GM23248 (cell line): ENCODE measurements around the gene AAMP. TPM values are rescaled to one million over a fixed set of nuclear protein-coding genes. Genes with fewer than 3 reads are reported as not detected.

Experiments used
- DNase-seq: peaks from one replicate; pipeline ENCODE4 v3.0.0-alpha.2; 2015
- H2AFZ ChIP-seq: fragments of 200-600 bp; sonication (generic); 2 replicates; pipeline ENCODE4 v1.6.1; 2016; ENCODE audit warnings: antibody characterized with exemption
- H3F3A ChIP-seq: fragments of 200-600 bp; sonication (generic); 2 replicates; pipeline ENCODE4 v1.6.1; 2016; ENCODE audit warnings: mild to moderate bottlenecking, antibody characterized with exemption, mixed run types; ENCODE audit not compliant: insufficient read depth
- H3K27ac ChIP-seq: fragments of 200-600 bp; sonication (generic); 2 replicates; pipeline ENCODE4 v1.5.1; 2016; ENCODE audit warnings: mild to moderate bottlenecking
- H3K27me3 ChIP-seq: fragments of 200-600 bp; sonication (generic); replicated peaks from 2 replicates; pipeline ENCODE4 v1.6.1; 2016; ENCODE audit warnings: mild to moderate bottlenecking; ENCODE audit not compliant: insufficient read depth
- H3K36me3 ChIP-seq: fragments of 200-600 bp; sonication (generic); 2 replicates; pipeline ENCODE4 v1.6.1; 2016; ENCODE audit warnings: low read depth, mild to moderate bottlenecking
- H3K4me1 ChIP-seq: fragments of 200-600 bp; sonication (generic); 2 replicates; pipeline ENCODE4 v1.6.1; 2016; ENCODE audit warnings: mild to moderate bottlenecking; ENCODE audit not compliant: insufficient read depth
- H3K4me2 ChIP-seq: fragments of 200-600 bp; sonication (generic); one replicate; pipeline ENCODE4 v1.6.1; 2016; ENCODE audit warnings: mild to moderate bottlenecking; ENCODE audit not compliant: unreplicated experiment
- H3K4me3 ChIP-seq: fragments of 200-600 bp; sonication (generic); 2 replicates; pipeline ENCODE4 v1.5.1; 2016; ENCODE audit warnings: mild to moderate bottlenecking
- H3K79me2 ChIP-seq: fragments of 200-600 bp; sonication (generic); 2 replicates; pipeline ENCODE4 v1.6.1; 2016; ENCODE audit warnings: mild to moderate bottlenecking; ENCODE audit not compliant: insufficient read depth
- H3K9ac ChIP-seq: fragments of 200-600 bp; sonication (generic); 2 replicates; pipeline ENCODE4 v1.6.1; 2016; ENCODE audit warnings: mild to moderate bottlenecking
- H3K9me2 ChIP-seq: fragments of 200-600 bp; sonication (generic); 2 replicates; pipeline ENCODE4 v1.6.1; 2016; ENCODE audit warnings: mixed run types, mild to moderate bottlenecking, moderate library complexity; ENCODE audit not compliant: insufficient read depth
- H3K9me3 ChIP-seq: fragments of 200-600 bp; sonication (generic); one replicate; pipeline ENCODE4 v1.6.1; 2017; ENCODE audit warnings: low read depth
- H4K20me1 ChIP-seq: fragments of 200-600 bp; sonication (generic); 2 replicates; pipeline ENCODE4 v1.6.0; 2016; ENCODE audit not compliant: insufficient read depth
- EZH2 ChIP-seq: fragments of 200-600 bp; sonication (generic); IDR thresholded peaks from 2 replicates; pipeline ENCODE4 v1.6.1; 2018; ENCODE audit warnings: antibody characterized with exemption, mild to moderate bottlenecking; ENCODE audit not compliant: insufficient read depth, poor library complexity, severe bottlenecking
- EZH2phosphoT487 ChIP-seq: fragments of 200-600 bp; sonication (generic); IDR thresholded peaks from 2 replicates; pipeline ENCODE4 v1.6.1; 2018; ENCODE audit warnings: antibody characterized with exemption, moderate library complexity, mild to moderate bottlenecking, low read depth; ENCODE audit not compliant: insufficient read depth
- WGBS, 2 experiments: methylation state at CpG; one replicate each; pipeline ENCODE4 v1.1.6; 2015 to 2017; ENCODE audit warnings: low lambda C conversion rate in 2 of 2, low coverage in 1 of 2; ENCODE audit errors: missing lambda C conversion rate in 2 of 2; 5-methylcytosine and 5-hydroxymethylcytosine counted together
- in situ Hi-C: fragments of 300-500 bp; cut with MboI; formaldehyde crosslinking; loops from 2 replicates; pipeline ENCODE4 v1.15.0; 2020
- polyA plus RNA-seq: library from polyadenylated mRNA; unstranded; fragments of >200 nt; fragmentation: Nextera tagmentation; extraction: Ambion mirVana; gene quantifications from 2 replicates; pipeline ENCODE4 v1.2.1, GENCODE V29; 2016
- total RNA-seq: library from RNA; depleted of rRNA; stranded (reverse); fragments of >200 nt; shearing (Covaris generic); gene quantifications from 2 replicates; pipeline ENCODE4 v1.2.3, GENCODE V29; 2014

The AAMP gene
- total and polyA plus RNA-seq, 2 experiments from 2014 or later = 114 to 117 TPM

DNA sequence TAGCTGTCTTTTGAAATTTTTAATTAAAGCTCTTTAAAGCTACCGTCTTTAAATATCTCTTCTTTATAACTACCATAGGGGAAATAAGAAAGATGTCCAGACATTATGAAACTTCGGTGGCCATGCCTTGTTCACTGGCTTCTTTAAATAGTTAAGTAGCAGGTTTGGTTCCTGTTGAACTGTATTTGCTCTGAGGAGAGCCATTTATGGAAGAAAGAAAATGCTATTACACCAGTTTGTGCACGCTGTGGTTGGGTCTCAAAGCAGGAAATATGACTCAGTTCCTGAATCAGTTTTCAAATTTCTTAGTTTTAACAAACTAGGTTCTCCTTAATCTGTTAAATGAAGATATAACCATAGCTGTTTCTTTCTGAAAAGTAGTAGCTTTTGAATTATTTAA lies 40.7 kb downstream of the AAMP start:
- peaks cover 91% of the 10 kb centered on the region for H3K79me2 ChIP-seq
- no peak for TF ChIP-seq EZH2
- no peak for TF ChIP-seq EZH2phosphoT487
- no peaks in the 10 kb centered on the region for H3K9me3 ChIP-seq
- H3K4me1 ChIP-seq = peaks cover 46% of the 10 kb centered on the region
- H3K9ac ChIP-seq = 0 out of 2 replicates have a peak overlapping the region, but pooled peaks have one; percentile 7
- H4K20me1 ChIP-seq = peaks cover 10% of the 10 kb centered on the region
- no peaks in the 10 kb centered on the region for H3K27me3 ChIP-seq
- peak overlapping the region; percentile 29 for H3K4me3 ChIP-seq
- peak overlapping the region; percentile 57 for H3K27ac ChIP-seq
- 6 to 15% methylated on average over 3 of the region's 3 CpGs for WGBS, 2 experiments
- peak; percentile 84 for DNase-seq
- no peaks in the 10 kb centered on the region for H3K9me2 ChIP-seq
- in situ Hi-C loops = no loop called here
- H3F3A ChIP-seq = peaks cover 81% of the 10 kb centered on the region
- peak overlapping the region; percentile 74 for H3K4me2 ChIP-seq
- no peak overlapping the region for H2AFZ ChIP-seq
- H3K36me3 ChIP-seq = peaks cover 77% of the 10 kb centered on the region

- peak overlapping the region; percentile 57 for H3K27ac ChIP-seq
- H3K36me3 ChIP-seq = peaks cover 74% of the 10 kb centered on the region
- H3K9me2 ChIP-seq = no peaks in the 10 kb centered on the region
- TF ChIP-seq EZH2phosphoT487 (no peak), EZH2 (no peak)
- in situ Hi-C loops = no loop called here
- WGBS, 2 experiments = 97 to 99% methylated on average over 6 of the region's 6 CpGs
- H3K4me2 ChIP-seq = peak overlapping the region; percentile 74
- H3K4me1 ChIP-seq = peaks cover 53% of the 10 kb centered on the region
- H4K20me1 ChIP-seq = peaks cover 16% of the 10 kb centered on the region
- H3F3A ChIP-seq = peaks cover 84% of the 10 kb centered on the region
- no peaks in the 10 kb centered on the region for H3K27me3 ChIP-seq
- peaks cover 91% of the 10 kb centered on the region for H3K79me2 ChIP-seq
- no peak overlapping the region for H2AFZ ChIP-seq
- peak overlapping the region; percentile 29 for H3K4me3 ChIP-seq
- H3K9ac ChIP-seq = no peak overlapping the region
- H3K9me3 ChIP-seq = no peaks in the 10 kb centered on the region
- DNase-seq = no peak
Observed at GRCh38 chr2:218228366-218229090, 41.4 kb downstream of the AAMP start.

DNA sequence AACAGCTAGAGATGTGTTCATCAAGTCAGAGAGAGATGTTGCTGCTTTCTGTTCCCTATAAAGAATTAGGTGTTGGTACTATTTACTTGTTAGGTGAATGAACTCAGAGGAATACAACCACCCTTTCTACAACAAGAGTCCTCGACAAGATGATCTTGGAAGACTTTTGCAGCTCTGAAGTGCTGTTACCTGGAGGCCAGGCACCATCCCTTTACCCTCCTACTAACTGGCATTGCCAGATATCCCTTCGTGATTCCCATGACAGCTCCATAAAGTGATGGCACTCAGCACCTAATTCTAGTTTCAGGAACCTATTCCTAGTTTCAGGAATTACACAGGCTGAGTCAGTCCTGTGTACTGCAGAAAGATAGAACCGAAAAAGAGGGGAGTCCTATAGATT lies 43.0 kb downstream of the AAMP start:
- Histone ChIP-seq H3K9me3 (no peaks in the 10 kb centered on the region), H3K4me2 (no peak overlapping the region), H4K20me1 (peaks cover 25% of the 10 kb centered on the region), H3K9me2 (no peaks in the 10 kb centered on the region), H2AFZ (no peak overlapping the region), H3F3A (peaks cover 88% of the 10 kb centered on the region), H3K27ac (no peak overlapping the region), H3K4me1 (peaks cover 69% of the 10 kb centered on the region), H3K79me2 (peaks cover 91% of the 10 kb centered on the region), H3K4me3 (no peak overlapping the region), H3K36me3 (peaks cover 61% of the 10 kb centered on the region), H3K9ac (no peak overlapping the region), H3K27me3 (no peaks in the 10 kb centered on the region)
- in situ Hi-C loops = no loop called here
- DNase-seq = no peak
- 94 to 97% methylated on average over 3 of the region's 3 CpGs for WGBS, 2 experiments
- TF ChIP-seq EZH2 (no peak), EZH2phosphoT487 (no peak)

DNA sequence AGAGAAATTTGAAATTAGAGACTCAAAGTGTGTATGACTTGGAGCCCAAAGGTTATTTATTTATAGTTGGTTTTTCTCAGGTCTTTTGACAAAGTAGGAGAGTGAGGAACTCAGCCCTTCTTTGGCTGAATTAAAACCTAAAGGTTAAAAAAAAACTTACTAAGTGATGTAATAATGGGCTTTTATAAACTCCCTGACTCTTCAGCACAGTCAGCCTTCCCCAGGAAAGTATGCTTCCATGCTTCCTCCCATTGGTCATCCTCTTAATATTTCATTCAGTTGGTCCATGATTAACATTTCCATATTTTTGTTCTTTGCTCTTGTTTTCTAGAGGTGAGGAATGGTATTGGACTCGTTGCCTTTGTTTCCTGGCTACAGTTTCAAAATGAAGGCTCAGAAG lies 45.8 kb downstream of the AAMP start:
- Histone ChIP-seq H3K9me3 (no peaks in the 10 kb centered on the region), H3K27me3 (no peaks in the 10 kb centered on the region), H3F3A (peaks cover 66% of the 10 kb centered on the region), H3K79me2 (peaks cover 97% of the 10 kb centered on the region), H3K4me1 (peaks cover 73% of the 10 kb centered on the region), H3K4me2 (peak overlapping the region; percentile 10), H4K20me1 (peaks cover 47% of the 10 kb centered on the region), H3K9ac (no peak overlapping the region), H3K4me3 (no peak overlapping the region), H2AFZ (no peak overlapping the region), H3K9me2 (no peaks in the 10 kb centered on the region), H3K36me3 (peaks cover 49% of the 10 kb centered on the region), H3K27ac (peak overlapping the region; percentile 26)
- no peak for TF ChIP-seq EZH2
- TF ChIP-seq EZH2phosphoT487 = no peak
- WGBS, 2 experiments = 52 to 58% methylated on average over 1 of the region's 1 CpG
- peak; percentile 51 for DNase-seq
- in situ Hi-C loops = no loop called here
